HG03442 (cell line): ENCODE data around the gene PGA4.
"Not testable (repeated sequence)": the region's sequence is repeated elsewhere in the genome, so short reads cannot be mapped to it uniquely, and the experiment has no call there.

Experiments
- ATAC-seq: cut with Tn5 transposase; IDR thresholded peaks from one replicate; pipeline ENCODE4 v1.9.1; 2021; ENCODE audit warnings: mild to moderate bottlenecking, moderate library complexity; ENCODE audit not compliant: unreplicated experiment

Gene PGA4

GRCh38 chr11:61222047-61222446 is at the start of gene PGA4:
Gene PGA4, plus strand, starts transcription at chr11:61222347. Its CDS starts 54 bp downstream, at chr11:61222401.
- not testable (repeated sequence) for ATAC-seq

GRCh38 chr11:61172356-61172755 is 49.8 kb upstream of the PGA4 start:
- ATAC-seq, result no peak

- no peak for ATAC-seq
Observed at GRCh38 chr11:61172888-61173287, 49.3 kb upstream of the PGA4 start.

- ATAC-seq, result no peak
Observed at GRCh38 chr11:61173456-61173855, 48.7 kb upstream of the PGA4 start.

- ATAC-seq, result no peak
Observed at GRCh38 chr11:61174273-61174672, 47.9 kb upstream of the PGA4 start.

- no peak for ATAC-seq
Observed at GRCh38 chr11:61174949-61175348, 47.2 kb upstream of the PGA4 start.

DNA sequence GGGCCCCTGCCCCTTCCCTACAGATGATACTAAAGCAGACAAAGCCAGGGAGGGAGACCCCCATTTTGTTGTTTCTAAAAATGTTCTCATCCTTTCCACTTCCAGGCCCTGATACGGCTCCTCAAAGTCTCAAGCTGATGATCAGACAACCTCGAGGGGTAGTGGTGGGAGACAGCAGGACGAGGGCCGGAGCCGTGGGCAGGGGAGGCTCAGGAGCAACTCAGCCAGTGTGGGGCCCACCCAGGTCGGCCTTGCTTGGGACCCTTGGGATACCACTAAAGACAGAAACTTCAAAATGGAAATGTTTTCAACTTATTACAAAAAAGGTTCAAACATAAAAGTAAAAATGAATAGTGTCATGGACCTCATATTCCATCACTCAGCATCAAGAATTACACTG is 45.7 kb upstream of the PGA4 start:
- ATAC-seq, result no peak

DNA sequence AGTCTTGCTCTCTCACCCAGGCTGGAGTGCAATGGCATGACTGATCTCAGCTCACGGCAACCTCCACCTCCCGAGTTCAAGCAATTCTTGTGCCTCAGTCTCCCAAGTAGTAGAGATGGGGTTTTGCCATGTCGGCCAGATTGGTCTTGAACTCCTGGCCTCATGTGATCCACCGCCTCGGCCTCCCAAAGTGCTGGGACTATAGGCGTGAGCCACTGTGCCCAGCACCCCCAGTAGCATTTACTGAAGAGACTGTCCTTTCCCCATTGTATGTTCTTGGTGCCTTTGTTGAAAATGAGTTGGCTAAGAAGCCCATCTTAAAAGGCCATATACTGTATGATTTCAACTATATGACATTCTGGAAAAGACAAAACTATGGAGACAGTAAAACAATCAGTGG is 41.9 kb upstream of the PGA4 start:
- ATAC-seq, result not testable (repeated sequence)

DNA sequence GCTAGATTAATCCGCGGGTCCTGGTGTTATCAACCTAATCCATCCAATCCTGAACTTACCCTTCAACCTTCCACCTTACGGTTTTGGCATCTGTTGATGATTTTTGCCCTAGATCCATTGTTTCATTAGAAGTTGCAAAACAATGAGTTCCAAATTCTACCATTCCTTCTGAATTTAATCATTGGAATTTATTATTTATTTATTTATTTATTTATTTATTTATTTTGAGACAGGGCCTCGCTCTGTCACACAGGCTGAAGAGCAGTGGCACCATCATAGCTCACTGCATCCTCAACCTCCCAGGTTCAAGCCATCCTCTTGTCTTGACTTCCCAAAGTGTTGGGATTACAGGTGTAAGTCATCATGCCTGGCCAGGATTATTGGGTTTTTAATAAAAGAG is 40.7 kb upstream of the PGA4 start:
- no peak for ATAC-seq

GRCh38 chr11:61183645-61184044 is 38.5 kb upstream of the PGA4 start:
- no peak for ATAC-seq

GRCh38 chr11:61186504-61186903 is 35.6 kb upstream of the PGA4 start:
- ATAC-seq, result no peak

GRCh38 chr11:61187505-61188130 is 34.5 kb upstream of the PGA4 start:
- ATAC-seq, result no peak

DNA sequence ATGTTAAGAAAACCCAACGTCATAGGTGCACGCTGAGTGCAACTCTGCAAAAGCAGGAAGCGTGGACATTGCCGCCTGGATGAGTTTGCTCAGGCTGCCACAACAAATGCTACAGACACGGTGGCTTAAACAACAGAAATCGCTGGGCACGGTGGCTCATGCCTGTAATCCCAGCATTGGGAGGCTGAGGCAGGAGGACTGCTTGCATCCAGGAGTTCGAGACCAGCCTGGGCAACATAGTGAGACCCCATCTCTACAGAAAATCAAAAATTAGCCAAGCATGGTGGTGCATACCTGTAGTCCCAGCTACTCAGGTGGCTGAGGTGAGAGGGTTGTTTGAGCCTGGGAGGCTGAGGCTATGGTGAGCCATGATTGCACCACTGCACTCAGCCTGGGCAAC is 32.2 kb upstream of the PGA4 start:
- ATAC-seq, result no peak

DNA sequence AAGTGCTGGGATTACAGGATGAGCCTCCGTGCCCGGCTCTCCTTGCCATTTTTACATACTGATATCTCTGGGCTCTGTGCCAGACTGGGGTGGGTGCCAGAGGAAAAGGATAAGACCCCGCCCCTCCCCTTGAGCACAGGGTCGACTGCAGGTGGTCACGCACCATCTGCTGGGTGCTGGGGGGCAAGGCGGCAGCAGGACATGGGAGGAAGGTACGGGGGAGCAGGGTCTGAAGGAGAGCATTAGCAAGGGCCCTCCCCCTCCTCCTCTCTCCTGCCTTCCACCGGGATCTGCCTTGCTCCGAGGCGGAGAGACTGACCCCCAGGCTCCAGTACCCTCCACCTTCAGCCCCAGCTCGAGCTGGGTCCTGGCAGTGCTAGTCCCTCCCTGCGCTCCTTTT is 28.6 kb upstream of the PGA4 start:
- ATAC-seq, result no peak

GRCh38 chr11:61194169-61194671 is 27.9 kb upstream of the PGA4 start:
- ATAC-seq, result no peak

DNA sequence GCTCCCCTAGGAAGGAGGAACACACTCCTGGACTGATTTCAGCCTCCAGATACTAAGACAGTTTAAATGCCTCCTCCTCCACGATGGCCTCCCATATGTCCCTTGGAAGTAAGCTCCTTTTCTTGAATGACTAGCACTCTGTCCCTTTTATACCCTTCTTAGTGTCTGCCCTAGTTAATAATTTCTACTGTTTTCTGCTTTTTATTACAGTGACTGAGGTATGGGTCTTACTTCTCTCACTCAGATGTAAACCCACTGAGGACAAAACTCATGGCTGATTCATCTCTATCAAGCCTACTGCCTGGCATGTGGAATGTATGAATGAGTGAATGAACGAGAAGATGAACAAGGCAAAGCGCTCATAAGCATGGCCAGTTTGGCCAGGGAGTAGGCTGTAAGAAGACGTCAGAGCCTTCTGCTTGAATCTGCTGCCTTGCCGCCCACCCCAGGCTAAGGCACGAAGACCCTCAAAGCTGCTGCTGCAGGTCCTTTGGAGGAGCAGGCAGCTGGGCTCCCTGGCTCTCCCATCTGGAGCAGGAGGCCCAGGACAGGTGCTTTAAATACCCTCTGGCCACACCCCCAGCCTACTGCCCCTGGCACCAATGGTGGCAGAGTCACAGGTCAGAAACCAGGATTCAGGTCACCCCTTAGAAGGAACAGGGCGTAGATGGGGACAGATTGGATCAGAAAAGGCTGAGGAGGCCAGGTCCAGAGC is 27.0 kb upstream of the PGA4 start:
- no peak for ATAC-seq

DNA sequence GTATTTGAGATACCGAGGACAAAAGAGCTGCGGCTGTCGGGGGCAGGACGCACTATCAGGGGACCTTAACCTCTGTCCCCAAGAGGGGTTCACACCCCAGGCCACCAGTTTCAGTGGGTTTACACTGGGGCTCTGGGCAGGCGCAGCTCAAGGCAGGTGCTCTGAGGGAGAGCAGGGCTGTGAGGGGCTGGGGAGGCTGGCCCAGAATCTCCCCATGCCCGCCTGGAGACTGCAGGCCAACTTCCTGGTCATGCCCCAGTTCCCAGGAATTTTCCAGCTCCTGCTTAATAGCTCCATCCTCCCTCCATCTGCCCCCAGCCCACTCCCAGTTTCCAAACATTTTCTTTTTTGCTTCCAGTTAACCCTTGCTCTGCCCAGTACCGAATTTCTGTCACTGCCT is 26.4 kb upstream of the PGA4 start:
- ATAC-seq, result no peak

- ATAC-seq, result no peak
Observed at GRCh38 chr11:61198361-61198760, 23.8 kb upstream of the PGA4 start.

GRCh38 chr11:61198948-61199523 is 23.1 kb upstream of the PGA4 start:
- no peak for ATAC-seq

- no peak for ATAC-seq
Observed at GRCh38 chr11:61201476-61201875, 20.7 kb upstream of the PGA4 start.

GRCh38 chr11:61202950-61203746 is 19.0 kb upstream of the PGA4 start, which contains the start of gene PGA3:
Gene PGA3, plus strand, starts transcription at chr11:61203515. Its CDS starts 50 bp downstream, at chr11:61203565.
- ATAC-seq, result not testable (repeated sequence)
